GM19240 (cell line): ENCODE results near the gene ZNF862.

Experiments used
- DNase-seq: peaks from one replicate; pipeline ENCODE4 v3.0.0; 2011; ENCODE audit warnings: low spot score; ENCODE audit not compliant: insufficient read length

Gene ZNF862

GRCh38 chr7:149866139-149866778, 28.1 kb downstream of the ZNF862 start:
- no peak for DNase-seq

- no peak for DNase-seq
Measured at GRCh38 chr7:149866779-149867447, 28.7 kb downstream of the ZNF862 start.

- DNase-seq = no peak
Measured at GRCh38 chr7:149867762-149868622, 29.8 kb downstream of the ZNF862 start.

- DNase-seq = no peak
Measured at GRCh38 chr7:149868623-149869290, 30.6 kb downstream of the ZNF862 start.

- no peak for DNase-seq
Measured at GRCh38 chr7:149869291-149869650, 31.1 kb downstream of the ZNF862 start.

GRCh38 chr7:149869867-149870266, 31.7 kb downstream of the ZNF862 start:
- DNase-seq = no peak

- no peak for DNase-seq
Measured at GRCh38 chr7:149870274-149870673, 32.1 kb downstream of the ZNF862 start.

- DNase-seq = no peak
Measured at GRCh38 chr7:149870701-149871483, 32.7 kb downstream of the ZNF862 start.

- DNase-seq = no peak
Measured at GRCh38 chr7:149871576-149871975, 33.4 kb downstream of the ZNF862 start.

- DNase-seq = no peak
Measured at GRCh38 chr7:149872419-149873073, 34.4 kb downstream of the ZNF862 start.

- DNase-seq = no peak
Measured at GRCh38 chr7:149873074-149873969, 35.1 kb downstream of the ZNF862 start, which contains the start of gene ATP6V0E2. Gene ATP6V0E2 (plus strand): TSS chr7:149873969. CDS start chr7:149874066, 97 bp downstream.

GRCh38 chr7:149873970-149874643, 35.9 kb downstream of the ZNF862 start:
- peak; percentile 97 for DNase-seq

- no peak for DNase-seq
Measured at GRCh38 chr7:149874644-149875028, 36.5 kb downstream of the ZNF862 start.

GRCh38 chr7:149875396-149875795, 37.2 kb downstream of the ZNF862 start:
- DNase-seq = no peak

- no peak for DNase-seq
Measured at GRCh38 chr7:149877890-149878522, 39.8 kb downstream of the ZNF862 start.

- DNase-seq = no peak
Measured at GRCh38 chr7:149878523-149878921, 40.3 kb downstream of the ZNF862 start.

GRCh38 chr7:149879271-149879743, 41.1 kb downstream of the ZNF862 start:
- no peak for DNase-seq
